ENCODE data around the gene SSB. TPM values are rescaled to one million over a fixed set of nuclear protein-coding genes. Genes with fewer than 3 reads are reported as not detected.

SSB gene
- total and polyA plus RNA-seq, 4 donors: 58.0 to 116 (median 71.3) TPM

DNA sequence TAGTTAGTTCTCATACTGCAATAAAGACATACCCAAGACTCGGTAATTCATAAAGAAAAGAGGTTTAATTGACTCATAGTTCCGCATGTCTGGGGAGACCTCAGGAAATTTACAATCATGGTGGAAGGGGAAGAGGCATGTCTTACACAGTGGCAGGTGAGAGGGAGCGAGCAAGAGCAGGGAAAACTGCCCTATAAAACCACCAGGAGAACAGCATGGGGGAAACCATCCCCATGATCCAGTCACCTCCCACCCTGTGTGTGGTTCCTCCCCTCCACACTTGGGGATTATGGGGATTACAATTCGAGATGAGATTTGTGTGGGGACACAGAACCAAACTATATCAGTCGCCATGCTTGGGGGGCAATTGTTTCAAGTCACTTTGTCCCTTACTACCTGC lies 1.1 kb upstream of the SSB start:
- Histone ChIP-seq H3K9ac (ENCODE audit: insufficient read depth in 1 of 2, low read length in 2 of 2) (no peak overlapping the region), H3K27me3 (ENCODE audit: control insufficient read depth in 3 of 3, insufficient read depth in 3 of 3, low read length in 2 of 3) (no peaks in the 10 kb centered on the region), H3K36me3 (ENCODE audit: control insufficient read depth in 4 of 4, insufficient read depth in 4 of 4, low read length in 4 of 4) (peaks cover 2 to 13% (median 7%) of the 10 kb centered on the region in 4 donors), H3K27ac (ENCODE audit: low read depth in 1 of 2, low read length in 1 of 2) (no peak overlapping the region), H3K9me3 (ENCODE audit: control insufficient read depth in 4 of 4, insufficient read depth in 3 of 4, low read length in 3 of 4) (no peaks in the 10 kb centered on the region), H3K4me3 (no peak overlapping the region), H3K4me1 (ENCODE audit: control insufficient read depth in 5 of 5, insufficient read depth in 5 of 5, low read length in 5 of 5) (peaks cover 0 to 8% (median 6%) of the 10 kb centered on the region in 5 donors)
- ATAC-seq (ENCODE audit: insufficient read depth, low FRiP score) (no peak), DNase-seq (no peak)
- TF ChIP-seq, protein P1, sequence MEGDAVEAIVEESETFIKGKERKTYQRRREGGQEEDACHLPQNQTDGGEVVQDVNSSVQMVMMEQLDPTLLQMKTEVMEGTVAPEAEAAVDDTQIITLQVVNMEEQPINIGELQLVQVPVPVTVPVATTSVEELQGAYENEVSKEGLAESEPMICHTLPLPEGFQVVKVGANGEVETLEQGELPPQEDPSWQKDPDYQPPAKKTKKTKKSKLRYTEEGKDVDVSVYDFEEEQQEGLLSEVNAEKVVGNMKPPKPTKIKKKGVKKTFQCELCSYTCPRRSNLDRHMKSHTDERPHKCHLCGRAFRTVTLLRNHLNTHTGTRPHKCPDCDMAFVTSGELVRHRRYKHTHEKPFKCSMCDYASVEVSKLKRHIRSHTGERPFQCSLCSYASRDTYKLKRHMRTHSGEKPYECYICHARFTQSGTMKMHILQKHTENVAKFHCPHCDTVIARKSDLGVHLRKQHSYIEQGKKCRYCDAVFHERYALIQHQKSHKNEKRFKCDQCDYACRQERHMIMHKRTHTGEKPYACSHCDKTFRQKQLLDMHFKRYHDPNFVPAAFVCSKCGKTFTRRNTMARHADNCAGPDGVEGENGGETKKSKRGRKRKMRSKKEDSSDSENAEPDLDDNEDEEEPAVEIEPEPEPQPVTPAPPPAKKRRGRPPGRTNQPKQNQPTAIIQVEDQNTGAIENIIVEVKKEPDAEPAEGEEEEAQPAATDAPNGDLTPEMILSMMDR (IDR thresholded peaks at IDR 0.05; ENCODE audit: control extremely low read depth, extremely low read depth): no peak
- WGBS, 2 donors: 90 to 93% methylated on average over 5 of the region's 5 CpGs

DNA sequence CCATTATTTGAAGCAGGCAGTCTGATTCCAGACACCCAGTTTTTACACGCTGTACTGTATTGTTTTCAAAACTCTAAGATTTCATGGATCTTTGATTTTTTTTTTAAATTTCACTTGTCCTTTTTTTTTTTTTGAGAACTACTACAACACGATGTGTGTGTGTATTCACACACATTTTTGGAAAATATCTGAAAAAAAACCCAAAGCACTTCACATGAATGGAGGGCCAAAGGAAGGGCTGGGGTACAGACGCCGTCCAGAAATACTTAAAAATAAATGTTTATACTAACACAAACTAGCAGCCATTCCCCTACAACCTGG lies 314 bp upstream of the SSB start:
- TF ChIP-seq, protein P1 (IDR thresholded peaks at IDR 0.05; ENCODE audit: control extremely low read depth, extremely low read depth): no peak
- WGBS, 2 donors: 9 to 10% methylated on average over 4 of the region's 4 CpGs

DNA sequence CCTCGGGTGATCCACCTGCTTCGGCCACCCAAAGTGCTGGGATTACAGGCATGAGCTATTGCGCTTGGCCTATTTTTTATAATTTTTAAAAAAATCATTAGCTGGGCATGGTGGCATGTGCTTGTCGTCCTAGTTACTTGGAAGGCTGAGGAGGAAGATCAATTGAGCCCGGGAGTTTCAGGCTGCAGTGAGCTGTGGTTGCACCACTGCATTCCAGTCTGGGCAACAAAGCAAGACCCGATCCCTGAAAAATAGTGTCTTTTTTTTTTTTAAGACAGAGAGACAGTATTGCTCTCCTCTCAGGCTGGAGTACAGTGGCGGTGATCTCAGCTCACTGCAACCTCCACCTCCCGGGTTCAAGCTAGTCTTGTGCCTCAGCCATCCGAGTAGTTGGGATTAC lies 4.8 kb downstream of the SSB start:
- Histone ChIP-seq H3K36me3 (ENCODE audit: control insufficient read depth in 4 of 4, insufficient read depth in 4 of 4, low read length in 4 of 4) (peaks cover 6 to 42% (median 22%) of the 10 kb centered on the region in 4 donors), H3K9ac (ENCODE audit: insufficient read depth in 1 of 2, low read length in 2 of 2) (no peak overlapping the region), H3K4me1 (ENCODE audit: control insufficient read depth in 5 of 5, insufficient read depth in 5 of 5, low read length in 5 of 5) (peaks cover 2 to 8% (median 6%) of the 10 kb centered on the region in 5 donors), H3K27ac (ENCODE audit: low read depth in 1 of 2, low read length in 1 of 2) (no peak overlapping the region), H3K4me3 (no peak overlapping the region), H3K9me3 (ENCODE audit: control insufficient read depth in 4 of 4, insufficient read depth in 3 of 4, low read length in 3 of 4) (no peaks in the 10 kb centered on the region), H3K27me3 (ENCODE audit: control insufficient read depth in 3 of 3, insufficient read depth in 3 of 3, low read length in 2 of 3) (no peaks in the 10 kb centered on the region)
- TF ChIP-seq, protein P1 (IDR thresholded peaks at IDR 0.05; ENCODE audit: control extremely low read depth, extremely low read depth): no peak
- ATAC-seq (ENCODE audit: insufficient read depth, low FRiP score) (no peak), DNase-seq (no peak)
- WGBS, 2 donors: 93 to 95% methylated on average over 9 of the region's 9 CpGs

More for the DNA sequence above, 314 bp upstream of the SSB start:
- Histone ChIP-seq H3K36me3 (ENCODE audit: control insufficient read depth in 4 of 4, insufficient read depth in 4 of 4, low read length in 4 of 4) (peaks cover 3 to 13% (median 8%) of the 10 kb centered on the region in 4 donors), H3K4me1 (ENCODE audit: control insufficient read depth in 5 of 5, insufficient read depth in 5 of 5, low read length in 5 of 5) (peaks cover 0 to 8% (median 6%) of the 10 kb centered on the region in 5 donors), H3K27ac (ENCODE audit: low read depth in 1 of 2, low read length in 1 of 2) (peak overlapping the region; percentile 83 to 93), H3K27me3 (ENCODE audit: control insufficient read depth in 3 of 3, insufficient read depth in 3 of 3, low read length in 2 of 3) (no peaks in the 10 kb centered on the region), H3K4me3 (peak overlapping the region; percentile 95), H3K9me3 (ENCODE audit: control insufficient read depth in 4 of 4, insufficient read depth in 3 of 4, low read length in 3 of 4) (no peaks in the 10 kb centered on the region), H3K9ac (ENCODE audit: insufficient read depth in 1 of 2, low read length in 2 of 2) (peak overlapping the region in 1 of 2 donors; percentile 75)
- ATAC-seq (ENCODE audit: insufficient read depth, low FRiP score): no peak
- DNase-seq: no peak

DNA sequence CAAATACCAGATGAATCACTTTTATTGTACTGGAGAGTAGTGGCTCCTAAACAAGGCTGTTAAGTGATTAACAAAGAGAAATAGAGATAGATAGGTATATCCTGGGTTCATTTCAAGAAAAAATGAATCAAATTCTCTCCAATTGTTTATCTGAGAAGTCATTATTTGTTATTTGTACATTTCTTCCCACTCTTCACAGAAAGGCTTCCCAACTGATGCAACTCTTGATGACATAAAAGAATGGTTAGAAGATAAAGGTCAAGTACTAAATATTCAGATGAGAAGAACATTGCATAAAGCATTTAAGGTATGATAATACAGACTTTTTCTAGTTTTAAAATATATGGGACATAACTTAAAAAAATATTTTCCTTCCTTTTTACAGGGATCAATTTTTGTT lies 7.9 kb downstream of the SSB start:
- Histone ChIP-seq H3K4me1 (ENCODE audit: control insufficient read depth in 5 of 5, insufficient read depth in 5 of 5, low read length in 5 of 5) (peaks cover 0 to 3% (median 0%) of the 10 kb centered on the region in 5 donors), H3K36me3 (ENCODE audit: control insufficient read depth in 4 of 4, insufficient read depth in 4 of 4, low read length in 4 of 4) (peaks cover 8 to 48% (median 20%) of the 10 kb centered on the region in 4 donors), H3K27ac (ENCODE audit: low read depth in 1 of 2, low read length in 1 of 2) (no peak overlapping the region), H3K9ac (ENCODE audit: insufficient read depth in 1 of 2, low read length in 2 of 2) (no peak overlapping the region), H3K9me3 (ENCODE audit: control insufficient read depth in 4 of 4, insufficient read depth in 3 of 4, low read length in 3 of 4) (no peaks in the 10 kb centered on the region), H3K4me3 (no peak overlapping the region), H3K27me3 (ENCODE audit: control insufficient read depth in 3 of 3, insufficient read depth in 3 of 3, low read length in 2 of 3) (no peaks in the 10 kb centered on the region)
- TF ChIP-seq, protein P1 (IDR thresholded peaks at IDR 0.05; ENCODE audit: control extremely low read depth, extremely low read depth): no peak
- ATAC-seq (ENCODE audit: insufficient read depth, low FRiP score) (no peak), DNase-seq (no peak)

Measured in lung (tissue), 12 donors.